HepG2 (cell line): Measurements from ENCODE around the gene FGGY. TPM values are rescaled to one million over a fixed set of nuclear protein-coding genes. Genes with fewer than 3 reads are reported as not detected.

Experiments used
- ATAC-seq: fragments of 200-7000 bp; cut with Tn5 transposase; 3 replicates; pipeline ENCODE4 v1.9.1; 2020; ENCODE audit warnings: mild to moderate bottlenecking, moderate library complexity
- BruUV-seq: library from RNA; stranded (reverse); fragments of 400-500 nt; replicated peaks from 2 replicates; lab custom pipeline; 2021; lab: Mats Ljungman, UMichigan
- CTCF ChIA-PET: fragments of 300-600 bp; formaldehyde crosslinking; extraction: SDS; loops from one replicate; lab custom pipeline; 2021; ENCODE audit warnings: low total read pairs, inconsistent platforms, low intra/inter-chr PET ratio; lab: Yijun Ruan, JAX
- POLR2A ChIA-PET: fragments of 350-600 bp; sonication (Branson Sonifier 250); formaldehyde crosslinking; loops from one replicate; lab custom pipeline; 2020; ENCODE audit warnings: antibody characterized with exemption, inconsistent platforms; lab: Yijun Ruan, JAX
- DNase-seq: peaks from one replicate; pipeline ENCODE4 v3.0.0-alpha.2; 2015; ENCODE audit warnings: low spot score
- FAIRE-seq: peaks from 3 replicates; lab custom pipeline; 2011; peaks lifted over from hg19 to GRCh38; lab: Jason Lieb, UNC
- H2AFZ ChIP-seq: one replicate; pipeline ENCODE4 v1.6.1; 2011; ENCODE audit warnings: low read length, inconsistent platforms
- H3K27ac ChIP-seq: fragments of 300-600 bp; 3 replicates; pipeline ENCODE4 v1.8.0; 2011; ENCODE audit warnings: mixed run types, mild to moderate bottlenecking, mixed read lengths, low read length, inconsistent platforms; ENCODE audit not compliant: insufficient read depth; ENCODE audit errors: extremely low read length
- H3K27me3 ChIP-seq, 2 experiments: fragments of 200-600 bp in 1 of 2; 2 replicates in 1 of 2; 3 replicates in 1 of 2; pipeline versions ENCODE4 v1.6.0 to v1.8.0; 2011; ENCODE audit warnings: low read length in 2 of 2, mild to moderate bottlenecking in 2 of 2, moderate library complexity in 2 of 2, inconsistent platforms in 1 of 2; ENCODE audit not compliant: insufficient read depth in 2 of 2, control insufficient read depth in 1 of 2
- H3K36me3 ChIP-seq, 2 experiments: fragments of 200-600 bp in 1 of 2; replicated peaks in 1 of 2; 2 replicates in 1 of 2; 3 replicates in 1 of 2; pipeline versions ENCODE4 v1.5.1 to v1.8.0; 2011; ENCODE audit warnings: low read length in 2 of 2, inconsistent platforms in 1 of 2; ENCODE audit not compliant: insufficient read depth in 2 of 2, control insufficient read depth in 1 of 2
- H3K4me1 ChIP-seq: 2 replicates; pipeline ENCODE4 v1.5.1; 2012; ENCODE audit warnings: low read length, inconsistent platforms; ENCODE audit not compliant: insufficient read depth
- H3K4me2 ChIP-seq: 2 replicates; pipeline ENCODE4 v1.6.0; 2011; ENCODE audit warnings: low read depth, low read length, inconsistent platforms
- H3K4me3 ChIP-seq, 3 experiments: fragments of 200-600 bp in 1 of 3; sonication (generic), shearing (Covaris generic) in 1 of 3; replicated peaks in 1 of 3; 2 replicates each; pipeline ENCODE4 v1.5.1; 2011 to 2016; ENCODE audit warnings: low read length in 3 of 3, inconsistent platforms in 2 of 3, low read depth in 2 of 3, mild to moderate bottlenecking in 2 of 3, control low read depth in 1 of 3, mixed read lengths in 1 of 3; ENCODE audit not compliant: insufficient read depth in 1 of 3
- H3K79me2 ChIP-seq: one replicate; pipeline ENCODE4 v1.6.1; 2011; ENCODE audit warnings: low read length, inconsistent platforms; ENCODE audit not compliant: insufficient read depth
- H3K9ac ChIP-seq: 2 replicates; pipeline ENCODE4 v1.6.0; 2011; ENCODE audit warnings: mild to moderate bottlenecking, low read depth, low read length, inconsistent platforms; ENCODE audit not compliant: insufficient read depth
- H3K9me3 ChIP-seq: 2 replicates; pipeline ENCODE4 v1.5.1; 2012; ENCODE audit warnings: mild to moderate bottlenecking, low read length
- H4K20me1 ChIP-seq: 2 replicates; pipeline ENCODE4 v1.6.0; 2011; ENCODE audit warnings: inconsistent platforms, mild to moderate bottlenecking, low read length, moderate library complexity; ENCODE audit not compliant: insufficient read depth
- CENPT ChIP-seq: sonication (generic); formaldehyde crosslinking; IDR thresholded peaks from 2 replicates; pipeline ENCODE4 v1.8.0; 2022; ENCODE audit warnings: low read depth, mild to moderate bottlenecking, moderate library complexity, missing genetic modification reagents
- CHCHD3 ChIP-seq: sonication (generic); formaldehyde crosslinking; IDR thresholded peaks from 2 replicates; pipeline ENCODE4 v1.8.0; 2022; ENCODE audit warnings: mild to moderate bottlenecking, missing genetic modification reagents, moderate library complexity
- DPF2 ChIP-seq: sonication (generic); formaldehyde crosslinking; IDR thresholded peaks from 2 replicates; pipeline ENCODE4 v1.4.0; 2020; ENCODE audit warnings: mild to moderate bottlenecking, low read depth, missing genetic modification reagents, borderline replicate concordance
- HNRNPK ChIP-seq: fragments of 200-400 bp; formaldehyde crosslinking; IDR thresholded peaks from 2 replicates; pipeline ENCODE4 v1.6.1; 2018; ENCODE audit warnings: low read length, low read depth, moderate library complexity, mild to moderate bottlenecking; ENCODE audit not compliant: poor library complexity, severe bottlenecking
- MIER3 ChIP-seq: IDR thresholded peaks from 2 replicates; pipeline ENCODE4 v1.6.1; 2016; ENCODE audit warnings: missing compliant biosample characterization, borderline replicate concordance
- MLLT10 ChIP-seq: sonication (generic); formaldehyde crosslinking; IDR thresholded peaks from 2 replicates; pipeline ENCODE4 v1.4.0; 2020; ENCODE audit warnings: missing genetic modification reagents
- NFIB ChIP-seq: sonication (generic); formaldehyde crosslinking; IDR thresholded peaks from 2 replicates; pipeline ENCODE4 v1.9.0; 2021; ENCODE audit warnings: missing genetic modification reagents, mild to moderate bottlenecking, borderline replicate concordance
- NR1H2 ChIP-seq: sonication (generic); formaldehyde crosslinking; IDR thresholded peaks from 2 replicates; pipeline ENCODE4 v1.8.1; 2022; ENCODE audit warnings: low read depth, missing genetic modification reagents, borderline replicate concordance
- SAP130 ChIP-seq: IDR thresholded peaks from 2 replicates; pipeline ENCODE4 v1.6.1; 2016; ENCODE audit warnings: low read depth
- SP1 ChIP-seq, 2 experiments: fragments of 450-650 bp in 1 of 2; sonication (generic) in 1 of 2; formaldehyde crosslinking in 1 of 2; IDR thresholded peaks; 2 replicates each; pipeline versions ENCODE4 v1.4.0 to v1.6.1; 2016 to 2020; ENCODE audit warnings: missing genetic modification reagents in 1 of 2
- THYN1 ChIP-seq: sonication (generic); formaldehyde crosslinking; IDR thresholded peaks from 2 replicates; pipeline ENCODE4 v1.8.1; 2023; ENCODE audit warnings: low read depth, mild to moderate bottlenecking, moderate library complexity, missing genetic modification reagents, borderline replicate concordance
- ZBTB26 ChIP-seq: IDR thresholded peaks from 2 replicates; pipeline ENCODE4 v1.6.1; 2016; ENCODE audit warnings: missing compliant biosample characterization, missing genetic modification reagents, borderline replicate concordance
- ZNF280B ChIP-seq: sonication (generic); formaldehyde crosslinking; IDR thresholded peaks from 2 replicates; pipeline ENCODE4 v1.5.0; 2020; ENCODE audit warnings: missing genetic modification reagents, mild to moderate bottlenecking, borderline replicate concordance
- ZNF431 ChIP-seq: sonication (generic); formaldehyde crosslinking; IDR thresholded peaks from 2 replicates; pipeline ENCODE4 v1.9.0; 2022; ENCODE audit warnings: missing genetic modification reagents, low read depth, mild to moderate bottlenecking, borderline replicate concordance
- ZNF558 ChIP-seq: sonication (generic); formaldehyde crosslinking; IDR thresholded peaks from 2 replicates; pipeline ENCODE4 v1.9.0; 2022; ENCODE audit warnings: mild to moderate bottlenecking, missing genetic modification reagents, borderline replicate concordance
- ZNF674 ChIP-seq: sonication (generic); formaldehyde crosslinking; IDR thresholded peaks from 2 replicates; pipeline ENCODE4 v1.5.0; 2020; ENCODE audit warnings: low read depth, mild to moderate bottlenecking, missing genetic modification reagents
- ZNF883 ChIP-seq: sonication (generic); formaldehyde crosslinking; IDR thresholded peaks from 2 replicates; pipeline ENCODE4 v1.5.1; 2020; ENCODE audit warnings: mild to moderate bottlenecking, missing genetic modification reagents; ENCODE audit errors: not compliant biosample characterization
- WGBS: methylation state at CpG from one replicate; pipeline ENCODE4 v1.1.6; 2017; ENCODE audit warnings: low lambda C conversion rate; 5-methylcytosine and 5-hydroxymethylcytosine counted together
- in situ Hi-C: cut with HindIII; loops from 2 replicates; pipeline ENCODE4 v1.10.0; 2017; ENCODE audit warnings: low pct_unique_long_range_greater_than_20kb; ENCODE audit not compliant: extremely low pct_ligation_motif_present
- intact Hi-C: fragments of 100-400 bp; cut with micrococcal nuclease; formaldehyde crosslinking; loops from one replicate; pipeline ENCODE4 v1.10.0; 2022; ENCODE audit not compliant: unreplicated experiment
- polyA plus RNA-seq, 8 experiments: library from polyadenylated mRNA; depleted of rRNA in 3 of 8; stranded (reverse) in 7 of 8; unstranded in 1 of 8; fragments of >200 nt; fragmentation: Illumina TruSeq in 4 of 8; extraction: Trizol in 4 of 8; gene quantifications; 2 replicates each; pipeline versions ENCODE4 v1.2.1 to v1.2.3, GENCODE V29; 2011 to 2016; ENCODE audit warnings: low read depth in 4 of 8, missing spikeins in 1 of 8, mixed read lengths in 1 of 8; ENCODE audit not compliant: insufficient read depth in 1 of 8
- total RNA-seq, 5 experiments: library from RNA; depleted of rRNA; stranded (reverse); fragments of >200 nt; fragmentation: Illumina TruSeq; extraction: Trizol; gene quantifications; 2 replicates each; pipeline ENCODE4 v1.2.3, GENCODE V29; 2016; ENCODE audit warnings: low read depth in 1 of 5
- TF ChIP-seq, protein P1 (sequence below): sonication (generic); formaldehyde crosslinking; IDR thresholded peaks from 2 replicates; pipeline ENCODE4 v1.4.0; 2020; ENCODE audit warnings: low read depth, missing genetic modification reagents

The FGGY gene
- total and polyA plus RNA-seq, 2 of the 13 experiments (the other 11 are each of a cell fraction or from before 2014, with no cell fraction given): 15.7 to 27.5 TPM

DNA sequence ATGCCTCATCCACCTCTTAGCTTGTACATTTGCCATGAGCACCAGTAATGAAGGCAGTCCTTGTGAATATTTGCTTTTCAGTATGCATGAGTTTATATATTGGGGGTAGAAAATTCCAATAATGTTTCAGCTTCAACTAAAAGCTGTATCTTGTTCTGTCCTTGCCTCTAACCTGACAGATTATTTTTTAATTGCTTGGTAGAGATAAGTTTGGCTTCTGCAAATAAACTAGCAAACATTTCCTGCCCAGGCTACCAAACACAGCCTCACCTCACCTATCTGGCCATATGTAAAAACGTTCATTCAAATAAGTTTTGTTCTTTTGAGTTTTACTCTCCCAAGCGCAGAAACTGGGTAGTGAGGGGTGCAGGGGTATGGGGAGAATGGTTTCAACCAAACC is 442.2 kb downstream of the FGGY start:
- intact Hi-C loops (no loop called here), in situ Hi-C loops (no loop called here)
- no TSS peak for BruUV-seq
- no peak overlapping the region for H3K27ac ChIP-seq
- H4K20me1 ChIP-seq: no peaks in the 10 kb centered on the region
- no peaks in the 10 kb centered on the region for H3K79me2 ChIP-seq
- H3K27me3 ChIP-seq: no peaks in the 10 kb centered on the region
- no peaks in the 10 kb centered on the region; a peak in 1 of 5 replicates for H3K36me3 ChIP-seq
- H3K4me2 ChIP-seq: no peak overlapping the region
- CTCF ChIA-PET: no interaction called here
- no peak overlapping the region for H3K4me3 ChIP-seq
- ATAC-seq (no peak), DNase-seq (no peak), FAIRE-seq (no peak)
- POLR2A ChIA-PET: interaction anchor here (1.3 kb wide), 1 partner anchor 955 kb away, joined by 3 read pairs; the partner anchor contains the start of gene JUN
- H3K9ac ChIP-seq: no peak overlapping the region
- 84% methylated on average over 2 of the region's 2 CpGs for WGBS
- TF ChIP-seq ZNF558 (CRISPR knock-in tag): no peak
- TF ChIP-seq HNRNPK: no peak
- no peak for TF ChIP-seq MLLT10 (CRISPR knock-in tag)
- no peak for TF ChIP-seq ZNF431 (CRISPR knock-in tag)
- no peak for TF ChIP-seq NFIB (CRISPR knock-in tag)
- no peak for TF ChIP-seq SP1 (IDR thresholded peaks at IDR 0.05)
- no peak for TF ChIP-seq SP1 (CRISPR knock-in tag; IDR thresholded peaks at IDR 0.05)
- TF ChIP-seq MIER3 (CRISPR knock-in tag): no peak
- no peak for TF ChIP-seq CHCHD3 (CRISPR knock-in tag)
- TF ChIP-seq SAP130 (CRISPR knock-in tag): no peak
- TF ChIP-seq THYN1 (CRISPR knock-in tag): no peak
- TF ChIP-seq NR1H2 (CRISPR knock-in tag): no peak
- TF ChIP-seq DPF2 (CRISPR knock-in tag): no peak
- TF ChIP-seq ZNF674 (CRISPR knock-in tag): no peak
- TF ChIP-seq ZNF280B: no peak
- TF ChIP-seq, protein P1, sequence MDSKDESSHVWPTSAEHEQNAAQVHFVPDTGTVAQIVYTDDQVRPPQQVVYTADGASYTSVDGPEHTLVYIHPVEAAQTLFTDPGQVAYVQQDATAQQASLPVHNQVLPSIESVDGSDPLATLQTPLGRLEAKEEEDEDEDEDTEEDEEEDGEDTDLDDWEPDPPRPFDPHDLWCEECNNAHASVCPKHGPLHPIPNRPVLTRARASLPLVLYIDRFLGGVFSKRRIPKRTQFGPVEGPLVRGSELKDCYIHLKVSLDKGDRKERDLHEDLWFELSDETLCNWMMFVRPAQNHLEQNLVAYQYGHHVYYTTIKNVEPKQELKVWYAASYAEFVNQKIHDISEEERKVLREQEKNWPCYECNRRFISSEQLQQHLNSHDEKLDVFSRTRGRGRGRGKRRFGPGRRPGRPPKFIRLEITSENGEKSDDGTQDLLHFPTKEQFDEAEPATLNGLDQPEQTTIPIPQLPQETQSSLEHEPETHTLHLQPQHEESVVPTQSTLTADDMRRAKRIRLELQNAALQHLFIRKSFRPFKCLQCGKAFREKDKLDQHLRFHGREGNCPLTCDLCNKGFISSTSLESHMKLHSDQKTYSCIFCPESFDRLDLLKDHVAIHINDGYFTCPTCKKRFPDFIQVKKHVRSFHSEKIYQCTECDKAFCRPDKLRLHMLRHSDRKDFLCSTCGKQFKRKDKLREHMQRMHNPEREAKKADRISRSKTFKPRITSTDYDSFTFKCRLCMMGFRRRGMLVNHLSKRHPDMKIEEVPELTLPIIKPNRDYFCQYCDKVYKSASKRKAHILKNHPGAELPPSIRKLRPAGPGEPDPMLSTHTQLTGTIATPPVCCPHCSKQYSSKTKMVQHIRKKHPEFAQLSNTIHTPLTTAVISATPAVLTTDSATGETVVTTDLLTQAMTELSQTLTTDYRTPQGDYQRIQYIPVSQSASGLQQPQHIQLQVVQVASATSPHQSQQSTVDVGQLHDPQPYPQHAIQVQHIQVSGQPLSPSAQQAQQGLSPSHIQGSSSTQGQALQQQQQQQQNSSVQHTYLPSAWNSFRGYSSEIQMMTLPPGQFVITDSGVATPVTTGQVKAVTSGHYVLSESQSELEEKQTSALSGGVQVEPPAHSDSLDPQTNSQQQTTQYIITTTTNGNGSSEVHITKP (CRISPR knock-in tag): no peak
- no peak for TF ChIP-seq ZBTB26 (CRISPR knock-in tag)
- no peak for TF ChIP-seq ZNF883 (CRISPR knock-in tag)
- no peak for TF ChIP-seq CENPT (CRISPR knock-in tag)
- H3K4me1 ChIP-seq: peaks cover 23% of the 10 kb centered on the region
- H2AFZ ChIP-seq: no peak overlapping the region
- peaks cover 23% of the 10 kb centered on the region for H3K9me3 ChIP-seq
